Measurements from ENCODE around the gene COLEC11.

Gene COLEC11

DNA sequence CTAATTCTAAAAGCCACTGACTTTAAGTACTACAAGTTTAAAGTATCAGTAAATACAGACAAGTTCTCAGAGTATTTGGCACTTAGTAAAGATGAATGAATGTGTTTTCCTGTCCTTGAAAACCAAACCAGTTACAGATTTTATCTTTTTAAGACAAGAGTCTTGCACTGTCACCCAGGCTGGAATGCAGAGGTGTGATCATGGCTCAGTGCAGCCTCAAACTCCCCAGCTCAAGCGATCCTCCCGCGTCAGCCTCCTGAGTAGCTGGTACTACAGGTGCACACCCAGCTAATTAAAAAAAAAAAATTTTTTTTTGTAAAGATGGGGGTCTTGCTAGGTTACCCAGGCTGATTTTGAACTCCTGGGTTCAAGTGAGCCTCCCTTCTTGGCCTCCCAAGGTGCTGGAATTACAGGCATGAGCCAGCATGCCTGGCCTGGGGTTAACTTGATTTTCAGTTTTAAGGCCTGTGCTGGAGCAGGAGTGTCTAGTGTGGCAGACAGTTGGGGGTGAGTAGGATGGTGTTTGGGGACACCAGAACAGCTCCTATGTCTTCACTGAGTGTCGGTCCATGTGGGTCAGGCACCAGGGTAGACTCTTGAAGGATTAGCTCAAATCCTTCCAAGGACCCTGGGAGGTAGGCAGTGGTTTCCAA lies 10.2 kb upstream of the COLEC11 start:
- no peak for DNase-seq (ENCODE audit: low read depth, low spot score)
- H3K27ac ChIP-seq = no peak overlapping the region

DNA sequence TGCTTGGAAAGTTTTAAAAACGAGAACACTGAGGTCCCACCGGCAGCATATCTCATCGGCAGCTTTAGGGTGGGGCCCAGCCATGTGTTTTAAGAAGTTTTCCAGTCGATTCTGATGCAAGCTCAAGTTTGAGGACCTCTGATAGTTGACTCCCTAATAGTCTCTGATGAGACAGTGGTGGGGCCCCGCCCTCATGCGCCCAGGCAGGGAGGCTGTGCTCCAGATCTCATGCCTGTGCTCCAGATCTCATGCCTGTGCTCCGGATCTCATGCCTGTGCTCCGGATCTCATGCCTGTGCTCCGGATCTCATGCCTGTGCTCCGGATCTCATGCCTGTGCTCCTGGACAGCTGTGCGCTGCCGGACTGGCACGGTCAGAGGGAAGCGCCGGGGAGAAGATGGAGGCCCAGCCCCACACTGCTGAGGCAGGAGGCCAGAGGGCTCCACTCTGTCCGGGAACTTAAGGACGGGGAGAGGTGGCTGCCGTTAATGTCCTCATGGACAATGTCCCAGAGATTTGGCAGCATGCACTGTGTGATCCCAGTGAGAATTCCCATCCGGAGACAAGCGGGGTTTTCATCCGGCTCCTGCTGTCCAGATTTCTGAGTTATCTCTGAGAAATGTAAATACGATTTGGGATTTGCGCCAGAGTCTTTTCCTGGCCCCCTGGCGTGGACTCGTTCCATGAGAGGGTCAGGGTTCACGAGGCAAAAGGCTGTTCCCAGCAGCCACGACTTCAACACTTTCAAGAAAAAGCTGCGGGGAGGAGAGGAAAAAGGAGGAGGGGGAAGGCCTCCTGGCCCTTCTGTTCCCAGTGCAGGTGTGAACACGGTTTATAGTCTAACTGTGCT lies 9.4 kb upstream of the COLEC11 start:
- no peak overlapping the region for H3K27ac ChIP-seq
- no peak for DNase-seq (ENCODE audit: low read depth, low spot score)

DNA sequence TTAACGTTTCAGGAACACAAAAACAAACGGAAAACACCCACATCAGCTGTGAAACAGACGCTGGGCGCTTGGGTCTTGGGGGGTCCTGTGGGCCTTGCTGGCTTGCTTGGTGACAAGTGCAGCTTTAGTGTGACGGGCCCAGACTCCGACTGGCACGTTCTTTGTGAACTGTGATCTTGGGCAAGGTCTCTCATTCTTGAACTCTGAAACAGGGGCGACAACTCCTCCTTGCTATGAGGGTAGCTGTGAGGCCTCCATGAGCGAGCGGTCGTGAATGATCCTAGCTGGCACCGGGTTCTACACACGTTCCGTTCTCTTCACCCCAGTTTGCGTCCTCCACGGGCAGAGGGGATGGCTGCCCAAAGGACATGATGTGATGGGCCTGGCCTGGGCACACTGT lies 8.7 kb upstream of the COLEC11 start:
- H3K27ac ChIP-seq = no peak overlapping the region
- DNase-seq (ENCODE audit: low read depth, low spot score) = no peak

DNA sequence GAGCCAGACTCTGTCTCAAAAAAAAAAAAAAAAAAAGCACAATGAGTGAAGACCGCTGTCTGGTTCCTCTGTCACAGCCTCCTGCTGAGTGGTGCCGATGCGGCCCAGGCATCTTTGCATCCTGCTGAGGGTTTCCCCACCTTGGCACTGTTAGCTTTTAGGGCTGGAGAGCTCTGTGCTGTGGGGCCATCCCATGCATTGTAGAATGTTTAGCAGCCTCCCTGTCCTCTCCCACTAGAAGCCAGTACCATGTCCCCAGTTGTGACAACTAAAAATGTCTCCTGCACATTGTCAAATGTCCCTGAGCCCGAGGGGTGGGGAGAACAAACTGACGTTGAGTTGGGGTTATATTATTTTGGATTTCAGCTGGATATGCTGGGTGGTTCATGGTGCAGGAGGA lies 7.9 kb upstream of the COLEC11 start:
- H3K27ac ChIP-seq = no peak overlapping the region
- no peak for DNase-seq (ENCODE audit: low read depth, low spot score)

DNA sequence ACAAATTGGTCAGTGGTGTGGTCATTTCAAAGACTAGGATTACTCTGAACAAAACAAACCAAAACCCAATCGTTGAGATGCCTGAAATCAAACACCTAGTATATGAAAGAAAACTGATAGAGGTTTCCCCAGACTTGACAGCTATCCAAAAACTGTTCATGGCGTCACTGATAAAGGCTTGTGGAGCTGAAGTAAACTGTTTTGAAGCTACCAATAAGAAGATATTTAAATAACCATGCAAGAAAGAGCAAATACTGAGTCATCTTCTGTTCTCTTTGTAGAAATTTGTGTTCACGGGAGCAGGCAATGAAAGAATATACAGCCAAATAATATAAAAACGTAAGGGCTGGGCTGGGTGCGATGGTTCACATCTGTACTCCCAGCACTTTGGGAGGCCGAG lies 7.5 kb upstream of the COLEC11 start:
- no peak overlapping the region for H3K27ac ChIP-seq
- no peak for DNase-seq (ENCODE audit: low read depth, low spot score)

- no peak overlapping the region for H3K27ac ChIP-seq
- no peak for DNase-seq (ENCODE audit: low read depth, low spot score)
Measured at GRCh38 chr2:3588084-3588483, 6.8 kb upstream of the COLEC11 start.

- no peak overlapping the region for H3K27ac ChIP-seq
- no peak for DNase-seq (ENCODE audit: low read depth, low spot score)
Measured at GRCh38 chr2:3589086-3589485, 5.8 kb upstream of the COLEC11 start.

DNA sequence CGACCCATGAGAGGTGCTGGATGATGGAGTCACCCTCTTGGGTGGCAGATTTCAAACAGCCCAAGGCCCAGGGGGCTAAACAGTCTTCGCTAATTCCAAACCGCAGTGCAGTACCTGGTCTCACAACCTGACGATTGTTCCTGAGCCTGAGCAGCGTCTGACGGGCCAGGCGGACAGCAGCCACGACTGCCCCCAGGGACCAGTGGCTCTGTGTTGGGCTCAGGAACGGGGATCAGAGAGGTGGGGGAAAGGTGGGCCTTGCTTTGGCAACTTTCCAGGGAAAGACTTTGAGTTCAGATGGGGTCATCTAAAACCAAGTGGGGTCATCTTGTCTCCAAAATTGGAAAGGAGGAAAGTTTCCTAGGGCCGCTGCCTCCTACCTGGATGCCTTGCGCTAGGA lies 492 bp downstream of the COLEC11 start:
- no peak overlapping the region for H3K27ac ChIP-seq
- DNase-seq (ENCODE audit: low read depth, low spot score) = no peak

DNA sequence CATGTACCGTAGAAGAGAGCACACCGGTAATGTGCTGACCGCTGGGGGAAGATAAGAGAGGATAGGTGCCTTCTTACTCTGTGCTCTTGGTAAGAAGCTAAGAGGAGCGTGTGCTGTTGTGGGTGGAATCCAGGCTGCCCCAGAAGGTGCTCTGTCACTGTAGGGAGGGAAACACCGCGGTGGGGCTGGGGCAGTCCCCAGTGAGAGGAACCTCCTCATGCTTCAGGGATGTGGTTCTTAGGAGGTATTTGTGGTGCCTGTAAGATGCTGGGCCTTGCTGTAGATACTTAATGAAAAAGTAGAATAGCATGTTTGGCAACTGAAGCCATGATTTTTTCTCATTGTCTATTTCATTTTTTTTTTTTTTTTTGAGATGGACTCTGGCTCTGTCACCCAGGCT lies 1.1 kb downstream of the COLEC11 start:
- H3K27ac ChIP-seq = no peak overlapping the region
- DNase-seq (ENCODE audit: low read depth, low spot score) = no peak

DNA sequence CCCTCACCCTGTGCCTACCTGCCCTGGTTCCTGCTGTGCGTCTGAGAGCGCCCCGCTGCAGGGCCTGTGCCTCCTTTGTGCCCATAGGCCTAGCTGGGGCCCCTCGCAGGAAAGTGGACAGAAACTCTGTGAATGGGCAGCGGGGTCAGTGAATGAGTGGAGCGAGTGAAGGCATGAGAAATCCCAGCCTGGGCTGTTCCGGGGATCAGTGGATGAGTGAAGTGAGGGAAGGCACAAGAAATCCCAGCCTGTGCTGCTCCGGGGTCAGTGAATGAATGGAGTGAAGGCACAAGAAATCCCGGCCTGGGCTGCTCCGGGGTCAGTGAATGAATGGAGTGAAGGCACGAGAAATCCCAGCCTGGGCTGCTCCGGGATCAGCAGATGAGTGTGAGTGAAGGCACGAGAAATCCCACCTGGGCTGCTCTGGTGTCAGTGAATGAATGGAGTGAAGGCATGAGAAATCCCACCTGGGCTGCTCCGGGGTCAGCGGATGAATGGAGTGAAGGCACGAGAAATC lies 2.0 kb downstream of the COLEC11 start:
- H3K27ac ChIP-seq = no peak overlapping the region
- no peak for DNase-seq (ENCODE audit: low read depth, low spot score)

- H3K27ac ChIP-seq = no peak overlapping the region
- DNase-seq (ENCODE audit: low read depth, low spot score) = no peak
Measured at GRCh38 chr2:3597567-3597966, 2.7 kb downstream of the COLEC11 start.

- H3K27ac ChIP-seq = no peak overlapping the region
- no peak for DNase-seq (ENCODE audit: low read depth, low spot score)
Measured at GRCh38 chr2:3598197-3598910, 3.4 kb downstream of the COLEC11 start.

DNA sequence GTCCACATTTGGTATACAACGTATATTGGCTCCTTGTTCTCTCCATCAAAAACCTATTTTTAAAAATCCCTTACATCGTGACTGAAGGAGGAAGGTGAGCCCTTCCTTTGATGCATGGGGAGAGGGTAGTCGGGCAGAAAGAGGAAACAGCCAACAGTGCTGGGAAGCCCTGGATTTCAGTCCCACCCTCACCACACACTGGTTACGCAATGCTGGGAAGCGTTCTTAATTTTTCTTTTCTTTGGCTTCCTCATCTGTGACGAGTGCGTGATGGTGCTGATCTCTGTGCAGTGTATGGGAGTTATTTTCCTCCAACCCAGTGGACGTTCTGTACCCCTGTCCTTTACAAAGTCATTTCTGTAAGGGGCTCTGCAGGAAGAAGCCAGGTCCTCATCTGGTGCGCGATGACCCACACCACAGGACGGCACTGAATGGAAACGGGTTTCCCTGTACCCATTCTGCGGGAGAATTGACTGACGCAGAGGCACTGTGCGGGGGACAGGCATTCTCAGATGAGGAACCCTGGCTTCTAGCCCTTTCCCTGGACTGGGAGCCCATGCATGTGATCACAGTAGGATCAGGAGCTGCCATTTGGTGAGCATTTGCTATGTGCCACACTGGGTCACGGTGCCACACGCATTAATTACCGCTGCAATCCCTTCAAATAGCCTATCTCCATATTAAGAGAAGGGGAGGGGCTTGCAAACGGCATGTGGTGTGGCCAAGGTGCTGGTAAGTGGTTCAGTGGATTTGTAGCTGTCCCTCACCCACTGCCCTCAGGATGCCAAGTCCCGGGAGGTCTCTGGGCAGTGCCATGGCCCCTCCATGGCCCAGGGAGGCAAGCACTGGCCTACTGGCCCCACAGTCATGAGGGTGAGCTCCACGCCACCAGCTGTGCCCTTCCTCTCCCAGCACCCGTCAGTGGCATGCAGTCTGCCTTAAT lies 4.3 kb downstream of the COLEC11 start:
- H3K27ac ChIP-seq = no peak overlapping the region
- no peak for DNase-seq (ENCODE audit: low read depth, low spot score)

- no peak for DNase-seq (ENCODE audit: low read depth, low spot score)
- no peak overlapping the region for H3K27ac ChIP-seq
Measured at GRCh38 chr2:3600256-3600855, 5.4 kb downstream of the COLEC11 start.

DNA sequence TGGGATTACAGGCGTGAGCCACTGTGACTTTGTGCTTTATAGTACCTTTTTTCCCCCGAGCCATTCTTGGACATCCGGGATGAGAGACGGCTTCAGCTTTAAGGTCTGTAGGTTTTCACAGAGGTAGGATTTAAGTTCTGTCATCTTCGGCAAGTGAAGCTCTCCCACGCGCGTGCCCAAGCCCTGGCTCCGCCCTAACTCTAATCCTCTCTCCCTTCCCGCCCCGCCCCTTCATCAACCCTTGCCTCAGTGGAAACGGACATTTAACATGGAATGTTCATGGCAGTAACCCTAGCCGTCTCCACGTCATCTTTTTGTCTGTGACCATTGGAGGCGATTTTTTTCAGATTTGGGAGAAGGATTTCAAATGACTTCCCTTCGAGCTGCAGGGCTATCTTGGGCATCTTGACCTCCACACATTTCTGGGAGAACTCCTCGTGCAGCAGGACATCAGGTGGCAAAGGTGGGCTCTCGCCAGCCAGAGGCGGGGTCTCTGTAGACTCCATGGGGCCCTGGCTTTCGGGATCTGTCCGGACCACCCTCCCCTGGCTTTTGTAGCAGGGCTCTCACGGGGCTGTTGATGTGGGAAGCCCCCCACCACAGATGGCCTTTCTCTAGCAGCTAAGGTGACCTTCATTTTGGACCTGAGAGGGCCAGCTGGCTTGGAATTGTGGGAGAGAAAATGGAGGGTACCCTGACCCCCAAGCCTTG lies 6.8 kb downstream of the COLEC11 start:
- H3K27ac ChIP-seq = no peak overlapping the region
- no peak for DNase-seq (ENCODE audit: low read depth, low spot score)

DNA sequence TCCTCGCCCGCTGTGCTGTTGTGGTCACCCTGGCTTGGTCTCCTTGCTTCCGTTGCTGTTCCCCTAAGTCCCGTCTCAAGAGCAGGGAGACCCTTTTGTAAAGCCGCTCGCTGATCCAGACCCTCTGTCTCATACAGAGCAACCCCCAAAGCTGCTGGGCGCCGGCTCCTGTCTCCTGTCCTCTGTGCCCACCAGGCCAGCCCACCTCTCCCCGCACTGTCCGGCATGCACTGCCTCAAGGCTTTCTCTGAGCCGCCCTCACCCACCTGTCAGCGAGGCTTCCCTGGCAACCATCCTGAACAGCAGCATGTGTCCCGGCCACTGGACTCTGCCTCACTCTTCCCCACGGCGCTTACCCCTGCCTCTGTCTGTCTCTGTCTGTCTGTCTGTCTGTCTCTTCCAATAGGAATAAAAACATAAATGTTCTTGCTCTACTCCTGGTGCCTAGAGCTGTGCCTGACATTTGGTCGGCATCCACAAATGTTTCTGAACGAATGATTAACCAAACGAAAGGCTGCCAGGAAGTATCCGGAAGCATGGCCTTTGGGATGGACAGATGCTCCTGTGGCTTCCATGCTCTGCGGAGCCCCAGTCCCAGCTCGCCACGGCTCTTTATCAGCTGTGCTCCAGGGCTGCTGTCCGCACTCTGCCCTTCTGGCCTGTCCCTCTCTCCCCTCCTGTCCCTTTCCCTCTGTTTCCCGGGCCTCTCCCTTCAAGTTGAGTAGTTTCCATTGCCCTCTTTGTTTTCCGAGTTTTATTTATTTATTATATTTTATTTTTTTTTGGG lies 7.8 kb downstream of the COLEC11 start:
- no peak for DNase-seq (ENCODE audit: low read depth, low spot score)
- no peak overlapping the region for H3K27ac ChIP-seq

GRCh38 chr2:3603536-3604206 lies 8.8 kb downstream of the COLEC11 start:
- DNase-seq (ENCODE audit: low read depth, low spot score) = no peak
- H3K27ac ChIP-seq = no peak overlapping the region

All from epithelial cell of prostate (primary cell).